Astrocyte (in vitro differentiated cells and primary cell): Measurements from ENCODE around the gene GKAP1.
"Not testable (repeated sequence)": the region's sequence is repeated elsewhere in the genome, so short reads cannot be mapped to it uniquely, and the experiment has no call there.

Source experiments
- EZH2 ChIP-seq: IDR thresholded peaks from 2 replicates; pipeline ENCODE4 v1.6.1; 2012; ENCODE audit warnings: mild to moderate bottlenecking, low read length, inconsistent platforms; ENCODE audit not compliant: insufficient read depth
- TF ChIP-seq, protein P1 (sequence below): IDR thresholded peaks from 2 replicates; pipeline ENCODE4 v1.5.1; 2011; ENCODE audit warnings: low read depth, mild to moderate bottlenecking, inconsistent platforms, low read length, moderate library complexity; ENCODE audit not compliant: insufficient read depth

DNA sequence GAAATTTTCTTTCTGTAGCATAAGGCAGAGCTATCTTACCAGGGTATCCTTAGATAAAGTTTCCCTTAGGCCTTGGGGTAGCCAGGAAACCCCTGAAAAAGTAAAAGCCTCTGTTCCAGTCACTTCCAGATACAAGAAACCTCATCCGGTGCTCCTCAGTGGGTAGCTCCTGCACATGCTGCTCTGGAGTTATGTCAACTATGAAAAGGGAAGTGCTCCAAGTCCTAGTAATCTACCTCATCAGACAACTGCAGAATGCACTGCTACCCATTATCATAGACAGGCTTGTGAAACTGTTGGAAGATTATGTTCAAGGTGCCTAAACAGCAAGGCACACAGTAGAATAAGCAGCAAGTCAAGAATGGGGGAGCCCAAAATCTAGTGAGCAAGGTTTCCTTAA lies 8.4 kb downstream of the GKAP1 start:
- TF ChIP-seq EZH2, result not testable (repeated sequence)
- TF ChIP-seq, protein P1, sequence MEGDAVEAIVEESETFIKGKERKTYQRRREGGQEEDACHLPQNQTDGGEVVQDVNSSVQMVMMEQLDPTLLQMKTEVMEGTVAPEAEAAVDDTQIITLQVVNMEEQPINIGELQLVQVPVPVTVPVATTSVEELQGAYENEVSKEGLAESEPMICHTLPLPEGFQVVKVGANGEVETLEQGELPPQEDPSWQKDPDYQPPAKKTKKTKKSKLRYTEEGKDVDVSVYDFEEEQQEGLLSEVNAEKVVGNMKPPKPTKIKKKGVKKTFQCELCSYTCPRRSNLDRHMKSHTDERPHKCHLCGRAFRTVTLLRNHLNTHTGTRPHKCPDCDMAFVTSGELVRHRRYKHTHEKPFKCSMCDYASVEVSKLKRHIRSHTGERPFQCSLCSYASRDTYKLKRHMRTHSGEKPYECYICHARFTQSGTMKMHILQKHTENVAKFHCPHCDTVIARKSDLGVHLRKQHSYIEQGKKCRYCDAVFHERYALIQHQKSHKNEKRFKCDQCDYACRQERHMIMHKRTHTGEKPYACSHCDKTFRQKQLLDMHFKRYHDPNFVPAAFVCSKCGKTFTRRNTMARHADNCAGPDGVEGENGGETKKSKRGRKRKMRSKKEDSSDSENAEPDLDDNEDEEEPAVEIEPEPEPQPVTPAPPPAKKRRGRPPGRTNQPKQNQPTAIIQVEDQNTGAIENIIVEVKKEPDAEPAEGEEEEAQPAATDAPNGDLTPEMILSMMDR, result not testable (repeated sequence)
